Activated CD8-positive, alpha-beta memory T cell treated with anti-CD3 and anti-CD28 coated beads, Interleukin-2, amount 50 U/mL, for 24 hours (primary cell): ENCODE measurements around the gene SMC3.
"Not testable (repeated sequence)": the region's sequence is repeated elsewhere in the genome, so short reads cannot be mapped to it uniquely, and the experiment has no call there.

Experiments used
- DNase-seq: peaks from one replicate; pipeline ENCODE4 v3.0.0-alpha.2; 2020; ENCODE audit errors: extremely low read depth

Gene SMC3

GRCh38 chr10:110576220-110576619 is 8.7 kb downstream of the SMC3 start:
- no peak for DNase-seq

- no peak for DNase-seq
Measured at GRCh38 chr10:110577056-110577455, 9.6 kb downstream of the SMC3 start.

DNA sequence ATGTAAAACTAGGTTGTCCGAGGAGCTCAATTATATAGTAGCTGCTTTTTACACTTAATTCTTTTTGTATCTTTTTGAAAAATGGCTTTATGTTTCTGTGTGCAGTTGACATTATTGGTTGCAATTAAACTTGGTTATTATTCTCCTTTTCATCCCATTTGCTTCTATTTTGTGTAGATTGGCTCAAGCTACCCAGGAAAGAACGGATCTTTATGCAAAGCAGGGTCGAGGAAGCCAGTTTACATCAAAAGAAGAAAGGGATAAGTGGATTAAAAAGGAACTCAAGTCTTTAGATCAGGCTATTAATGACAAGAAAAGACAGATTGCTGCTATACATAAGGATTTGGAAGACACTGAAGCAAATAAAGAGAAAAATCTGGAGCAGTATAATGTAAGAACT is 16.5 kb downstream of the SMC3 start:
- DNase-seq, result no peak

GRCh38 chr10:110591760-110592159 is 24.3 kb downstream of the SMC3 start:
- DNase-seq, result no peak

- DNase-seq, result no peak
Measured at GRCh38 chr10:110597476-110597875, 30.0 kb downstream of the SMC3 start.

GRCh38 chr10:110600487-110601101 is 33.1 kb downstream of the SMC3 start:
- DNase-seq, result no peak

GRCh38 chr10:110601581-110601980 is 34.1 kb downstream of the SMC3 start:
- DNase-seq, result no peak

GRCh38 chr10:110608087-110608486 is 40.6 kb downstream of the SMC3 start:
- no peak for DNase-seq

GRCh38 chr10:110609605-110610004 is 42.1 kb downstream of the SMC3 start:
- DNase-seq, result no peak

DNA sequence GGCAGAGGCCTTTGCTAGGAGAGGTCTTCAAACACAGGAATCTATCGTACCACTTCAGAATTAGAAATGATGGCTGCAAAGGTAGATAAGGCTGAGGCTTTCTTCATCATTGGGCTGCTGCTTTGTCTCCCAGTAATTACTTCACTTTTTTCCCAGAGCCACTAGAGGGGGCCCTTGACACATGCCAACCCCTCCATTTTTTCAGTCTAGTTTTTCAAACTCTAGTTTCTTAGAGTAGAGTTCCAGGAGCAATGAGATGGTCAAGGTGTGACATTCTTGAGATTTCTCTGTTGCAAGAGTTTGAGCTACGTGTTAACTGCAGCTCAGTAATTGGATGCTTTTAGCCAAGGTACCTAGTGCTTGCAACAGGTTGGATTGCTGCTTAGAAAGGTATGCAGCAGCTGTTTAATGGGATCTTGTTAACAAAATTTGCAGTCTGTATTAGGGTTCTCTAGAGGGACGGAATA is 42.8 kb downstream of the SMC3 start:
- no peak for DNase-seq

GRCh38 chr10:110610781-110611180 is 43.3 kb downstream of the SMC3 start:
- not testable (repeated sequence) for DNase-seq

DNA sequence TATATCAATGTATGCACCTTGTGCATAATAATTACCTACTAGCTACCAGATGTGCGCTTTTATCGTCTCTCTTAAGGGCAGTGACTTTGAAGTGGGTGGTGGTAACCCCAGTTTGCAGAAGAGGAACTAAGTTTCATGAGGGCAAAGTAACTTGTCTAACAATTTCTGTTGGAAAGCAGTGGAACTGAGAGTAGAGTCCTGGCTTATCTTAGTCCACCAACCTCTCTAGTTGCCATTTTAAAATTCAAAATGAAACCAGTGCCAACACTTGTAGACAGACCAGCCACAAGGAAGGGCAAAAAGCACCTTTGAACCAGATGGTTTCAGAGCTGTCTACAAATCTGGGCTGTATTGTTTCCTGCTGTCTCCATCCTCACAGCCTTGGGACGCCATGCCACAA is 44.6 kb downstream of the SMC3 start:
- no peak for DNase-seq

GRCh38 chr10:110612629-110613028 is 45.1 kb downstream of the SMC3 start:
- no peak for DNase-seq

DNA sequence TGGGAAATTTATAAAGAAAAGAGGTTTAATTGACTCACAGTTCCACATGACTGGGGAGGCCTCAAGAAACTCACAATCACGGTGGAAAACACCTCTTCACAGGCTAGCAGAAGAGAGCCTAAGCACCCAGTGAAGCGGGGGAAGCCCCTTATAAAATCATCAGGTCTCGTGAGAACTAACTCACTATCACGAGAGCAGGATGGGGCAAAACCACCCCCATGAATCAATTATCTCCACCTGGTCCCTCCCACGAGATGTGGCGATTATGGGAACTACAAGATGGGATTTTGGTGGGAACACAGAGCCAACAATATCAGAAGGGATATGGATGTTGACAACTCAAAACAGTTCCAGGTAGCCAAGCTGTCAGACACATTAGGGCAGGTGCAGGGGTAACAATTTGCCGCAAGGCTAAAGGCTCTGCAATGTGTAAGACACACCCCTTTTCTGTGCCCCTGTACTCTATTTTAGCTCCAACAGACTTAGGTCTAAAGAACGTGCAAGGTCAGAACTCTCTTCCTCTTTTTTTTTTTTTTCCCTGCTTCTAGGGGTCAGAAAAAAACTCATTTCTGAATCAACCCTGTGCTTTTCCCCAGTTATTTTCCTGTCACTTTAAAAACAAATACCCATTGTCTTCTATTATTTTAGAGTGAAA is 46.0 kb downstream of the SMC3 start:
- DNase-seq, result no peak

DNA sequence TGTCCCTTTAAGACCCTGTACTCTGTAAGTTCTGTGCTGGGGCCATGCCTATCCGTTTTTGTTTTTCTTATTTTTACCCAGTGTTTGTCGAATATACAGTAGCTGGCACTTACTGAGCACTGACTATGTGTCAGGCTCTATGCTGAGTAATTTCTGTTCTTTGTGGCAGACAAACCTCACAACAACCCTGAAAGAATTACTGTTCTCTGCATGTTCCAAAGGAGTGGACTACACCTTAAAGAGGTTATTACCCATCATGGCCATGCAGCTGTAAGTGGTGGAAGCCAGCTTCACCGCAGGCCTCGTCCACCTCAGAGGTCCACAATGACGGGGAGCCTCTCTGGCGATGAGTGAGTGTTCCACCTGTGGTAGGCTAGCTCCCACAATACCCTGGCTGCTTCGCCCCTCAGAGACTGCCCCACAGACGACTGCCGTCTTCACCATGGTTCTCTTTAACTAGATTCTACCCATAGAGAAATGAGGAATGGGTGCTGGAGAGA is 46.6 kb downstream of the SMC3 start:
- no peak for DNase-seq

DNA sequence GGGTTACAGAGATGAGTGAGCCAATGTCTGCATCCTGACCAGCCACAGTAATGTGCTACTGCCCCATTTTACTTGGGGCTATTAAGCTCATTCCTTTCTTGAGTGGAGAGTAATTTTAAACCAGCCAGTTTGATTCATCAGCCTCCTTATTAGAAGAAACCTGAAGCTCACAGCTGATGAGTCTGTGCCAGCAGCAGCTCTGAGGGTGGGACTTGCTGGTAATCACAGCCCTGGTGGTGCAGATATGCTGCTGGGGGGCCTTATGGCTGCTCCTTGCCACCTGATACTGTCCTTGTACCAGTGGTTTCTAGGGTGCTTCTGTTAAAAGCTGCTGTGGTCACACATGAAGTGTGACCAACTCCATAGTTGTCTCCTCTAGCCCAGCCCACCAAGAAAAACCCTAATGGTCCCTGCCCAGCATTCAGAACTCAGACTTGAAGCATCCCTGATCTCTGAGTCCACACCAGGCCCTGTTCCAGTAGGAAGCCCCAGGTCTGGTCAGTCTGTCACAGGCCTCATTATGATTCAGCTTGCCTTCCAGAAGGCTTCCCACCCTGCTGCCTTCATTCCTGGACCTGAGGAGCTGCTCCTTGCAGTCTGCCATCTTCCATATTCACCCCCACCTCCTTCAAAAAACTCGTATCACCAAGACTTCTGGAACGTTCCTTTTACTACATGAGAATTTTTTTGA is 47.7 kb downstream of the SMC3 start:
- DNase-seq, result no peak

- no peak for DNase-seq
Measured at GRCh38 chr10:110616493-110617033, 49.1 kb downstream of the SMC3 start.

DNA sequence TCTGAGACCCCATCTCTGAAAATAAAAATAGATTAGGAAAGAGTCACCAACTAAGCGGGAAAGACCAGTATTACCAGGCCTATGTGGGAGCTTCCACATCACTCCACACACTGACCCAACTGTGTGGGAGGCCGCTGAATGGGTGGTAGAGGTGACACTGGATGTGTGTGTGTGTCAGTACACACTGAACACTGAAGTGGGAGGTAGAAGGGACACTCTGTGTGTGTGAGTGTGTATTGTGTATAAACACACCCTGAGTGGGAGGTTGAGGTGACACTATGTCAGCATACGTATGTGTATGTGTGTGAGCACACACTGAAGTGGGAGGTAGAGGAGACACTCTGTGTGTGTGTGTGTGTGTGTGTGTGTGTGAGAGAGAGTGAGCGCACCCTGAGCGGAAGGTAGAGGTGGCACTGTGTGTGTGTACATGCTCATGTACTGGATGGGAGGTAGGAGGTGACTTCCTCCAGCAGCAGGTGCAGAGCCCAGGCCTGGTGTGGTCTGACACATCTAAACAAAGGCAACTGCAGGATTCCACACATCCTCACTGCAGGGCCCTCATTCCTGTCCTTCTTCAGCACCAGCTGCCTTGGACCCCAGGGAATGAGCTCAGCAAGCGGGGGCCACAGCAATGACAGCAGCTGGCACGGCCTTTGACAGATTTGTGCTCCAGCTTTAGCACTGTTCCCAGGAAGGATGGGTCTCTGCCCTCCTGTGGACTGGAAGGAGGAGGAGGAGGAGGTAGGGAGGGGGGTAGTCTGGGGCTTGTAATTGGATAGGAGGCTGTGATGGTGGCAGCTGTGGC is 50.1 kb downstream of the SMC3 start:
- no peak for DNase-seq

- DNase-seq, result no peak
Measured at GRCh38 chr10:110618230-110618610, 50.7 kb downstream of the SMC3 start.

- no peak for DNase-seq
Measured at GRCh38 chr10:110619514-110620397, 52.3 kb downstream of the SMC3 start.

DNA sequence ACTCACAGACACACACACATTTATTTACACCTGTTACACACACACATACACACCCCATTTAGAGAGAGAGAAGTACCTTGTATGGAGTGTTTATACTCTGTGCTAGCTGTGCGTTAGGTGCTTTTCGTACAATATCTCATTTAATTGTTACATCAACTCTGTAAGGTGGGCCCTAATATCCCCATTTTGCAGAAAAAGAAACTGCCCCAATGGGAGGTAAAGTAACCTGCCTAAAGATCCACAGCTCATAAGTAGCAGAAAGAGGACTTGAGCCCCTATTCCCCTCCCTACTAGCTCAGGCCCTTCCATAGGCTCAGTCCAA is 52.9 kb downstream of the SMC3 start:
- DNase-seq, result no peak
